Measurements from ENCODE around the gene MARK3.

GRCh38 chr14:103501041-103501870 lies 116.0 kb downstream of the MARK3 start:
- TF ChIP-seq CCAR2 (optimal IDR thresholded peaks at IDR 0.05; ENCODE audit: low read depth, low read length) (no peak), GTF2F1 (IDR thresholded peaks at IDR 0.05; ENCODE audit: low read length) (no peak), PAF1 (CRISPR knock-in tag; IDR thresholded peaks at IDR 0.05) (no peak)
